ENCODE measurements around the gene TAS1R1. TPM values are rescaled to one million over a fixed set of nuclear protein-coding genes. Genes with fewer than 3 reads are reported as not detected.

TAS1R1 gene
- total and polyA plus RNA-seq, 9 of the 15 experiments (the other 6 are each of a cell fraction or from before 2014, with no cell fraction given): 0.06 TPM; not detected in 8

- TF ChIP-seq, protein P1, sequence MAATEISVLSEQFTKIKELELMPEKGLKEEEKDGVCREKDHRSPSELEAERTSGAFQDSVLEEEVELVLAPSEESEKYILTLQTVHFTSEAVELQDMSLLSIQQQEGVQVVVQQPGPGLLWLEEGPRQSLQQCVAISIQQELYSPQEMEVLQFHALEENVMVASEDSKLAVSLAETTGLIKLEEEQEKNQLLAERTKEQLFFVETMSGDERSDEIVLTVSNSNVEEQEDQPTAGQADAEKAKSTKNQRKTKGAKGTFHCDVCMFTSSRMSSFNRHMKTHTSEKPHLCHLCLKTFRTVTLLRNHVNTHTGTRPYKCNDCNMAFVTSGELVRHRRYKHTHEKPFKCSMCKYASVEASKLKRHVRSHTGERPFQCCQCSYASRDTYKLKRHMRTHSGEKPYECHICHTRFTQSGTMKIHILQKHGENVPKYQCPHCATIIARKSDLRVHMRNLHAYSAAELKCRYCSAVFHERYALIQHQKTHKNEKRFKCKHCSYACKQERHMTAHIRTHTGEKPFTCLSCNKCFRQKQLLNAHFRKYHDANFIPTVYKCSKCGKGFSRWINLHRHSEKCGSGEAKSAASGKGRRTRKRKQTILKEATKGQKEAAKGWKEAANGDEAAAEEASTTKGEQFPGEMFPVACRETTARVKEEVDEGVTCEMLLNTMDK (IDR thresholded peaks at IDR 0.05; ENCODE audit: borderline replicate concordance, insufficient read depth, low read depth, low read length, poor library complexity, severe bottlenecking): no peak
- TF ChIP-seq, protein P2, sequence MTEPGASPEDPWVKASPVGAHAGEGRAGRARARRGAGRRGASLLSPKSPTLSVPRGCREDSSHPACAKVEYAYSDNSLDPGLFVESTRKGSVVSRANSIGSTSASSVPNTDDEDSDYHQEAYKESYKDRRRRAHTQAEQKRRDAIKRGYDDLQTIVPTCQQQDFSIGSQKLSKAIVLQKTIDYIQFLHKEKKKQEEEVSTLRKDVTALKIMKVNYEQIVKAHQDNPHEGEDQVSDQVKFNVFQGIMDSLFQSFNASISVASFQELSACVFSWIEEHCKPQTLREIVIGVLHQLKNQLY (CRISPR knock-in tag; conservative IDR thresholded peaks at IDR 0.05): no peak
- TF ChIP-seq WHSC1 (IDR thresholded peaks at IDR 0.05; ENCODE audit: low read length) (no peak), ZSCAN32 (CRISPR knock-in tag; IDR thresholded peaks at IDR 0.05) (no peak), MCM5 (IDR thresholded peaks at IDR 0.05; ENCODE audit: low read depth) (no peak), IRF1 (CRISPR knock-in tag; IDR thresholded peaks at IDR 0.05; ENCODE audit: borderline replicate concordance) (no peak), ZKSCAN8 (CRISPR knock-in tag; IDR thresholded peaks at IDR 0.05) (no peak), KDM4B (IDR thresholded peaks at IDR 0.05; ENCODE audit: borderline replicate concordance in 2 of 2, low read depth in 1 of 2) (0 out of 4 replicates have a peak, but pooled peaks of 1 of the 2 experiments have one; percentile 58), DMBX1 (CRISPR knock-in tag; IDR thresholded peaks at IDR 0.05; ENCODE audit: borderline replicate concordance) (no peak), YY1 (IDR thresholded peaks at IDR 0.05; ENCODE audit: borderline replicate concordance in 1 of 3, control insufficient read depth in 1 of 3, extremely low read depth in 1 of 3, insufficient read depth in 3 of 3, insufficient read length in 1 of 3, insufficient replicate concordance in 2 of 3, low read depth in 1 of 3, low read length in 2 of 3) (no peak)
- TF ChIP-seq, protein P3, sequence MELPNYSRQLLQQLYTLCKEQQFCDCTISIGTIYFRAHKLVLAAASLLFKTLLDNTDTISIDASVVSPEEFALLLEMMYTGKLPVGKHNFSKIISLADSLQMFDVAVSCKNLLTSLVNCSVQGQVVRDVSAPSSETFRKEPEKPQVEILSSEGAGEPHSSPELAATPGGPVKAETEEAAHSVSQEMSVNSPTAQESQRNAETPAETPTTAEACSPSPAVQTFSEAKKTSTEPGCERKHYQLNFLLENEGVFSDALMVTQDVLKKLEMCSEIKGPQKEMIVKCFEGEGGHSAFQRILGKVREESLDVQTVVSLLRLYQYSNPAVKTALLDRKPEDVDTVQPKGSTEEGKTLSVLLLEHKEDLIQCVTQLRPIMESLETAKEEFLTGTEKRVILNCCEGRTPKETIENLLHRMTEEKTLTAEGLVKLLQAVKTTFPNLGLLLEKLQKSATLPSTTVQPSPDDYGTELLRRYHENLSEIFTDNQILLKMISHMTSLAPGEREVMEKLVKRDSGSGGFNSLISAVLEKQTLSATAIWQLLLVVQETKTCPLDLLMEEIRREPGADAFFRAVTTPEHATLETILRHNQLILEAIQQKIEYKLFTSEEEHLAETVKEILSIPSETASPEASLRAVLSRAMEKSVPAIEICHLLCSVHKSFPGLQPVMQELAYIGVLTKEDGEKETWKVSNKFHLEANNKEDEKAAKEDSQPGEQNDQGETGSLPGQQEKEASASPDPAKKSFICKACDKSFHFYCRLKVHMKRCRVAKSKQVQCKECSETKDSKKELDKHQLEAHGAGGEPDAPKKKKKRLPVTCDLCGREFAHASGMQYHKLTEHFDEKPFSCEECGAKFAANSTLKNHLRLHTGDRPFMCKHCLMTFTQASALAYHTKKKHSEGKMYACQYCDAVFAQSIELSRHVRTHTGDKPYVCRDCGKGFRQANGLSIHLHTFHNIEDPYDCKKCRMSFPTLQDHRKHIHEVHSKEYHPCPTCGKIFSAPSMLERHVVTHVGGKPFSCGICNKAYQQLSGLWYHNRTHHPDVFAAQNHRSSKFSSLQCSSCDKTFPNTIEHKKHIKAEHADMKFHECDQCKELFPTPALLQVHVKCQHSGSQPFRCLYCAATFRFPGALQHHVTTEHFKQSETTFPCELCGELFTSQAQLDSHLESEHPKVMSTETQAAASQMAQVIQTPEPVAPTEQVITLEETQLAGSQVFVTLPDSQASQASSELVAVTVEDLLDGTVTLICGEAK (IDR thresholded peaks at IDR 0.05): peak; percentile 90
- TF ChIP-seq, protein P3 (CRISPR knock-in tag; IDR thresholded peaks at IDR 0.05): 0 out of 2 replicates have a peak, but pooled peaks have one; percentile 28
Measured at GRCh38 chr1:6579374-6580118, 24.4 kb downstream of the TAS1R1 start, which contains the start of gene ZBTB48 (continued).
